ENCODE measurements around the gene FTO. TPM values are rescaled to one million over a fixed set of nuclear protein-coding genes. Genes with fewer than 3 reads are reported as not detected.

Gene FTO
- total RNA-seq, 1 experiment from 2014 or later, result 78.3 TPM

GRCh38 chr16:53968896-53969295 is 264.9 kb downstream of the FTO start:
- ChIA-PET CTCF (no interaction called here), POLR2A (no interaction called here)
- H3K9me3 Mint-ChIP-seq (ENCODE audit: unreplicated experiment), result no peaks in the 10 kb centered on the region
- intact Hi-C loops (cut with micrococcal nuclease; ENCODE audit: unreplicated experiment), result no loop called here
- Histone ChIP-seq H3K36me3 (ENCODE audit: control insufficient read depth, insufficient read depth, low read length) (no peaks in the 10 kb centered on the region), H3K27me3 (replicated peaks; ENCODE audit: control insufficient read depth, insufficient read depth, low read length) (no peaks in the 10 kb centered on the region), H3K4me1 (no peaks in the 10 kb centered on the region; the same call in 1 of the 2 replicates), H3K4me3 (ENCODE audit: low read depth, low read length) (no peak overlapping the region), H3K9me3 (no peaks in the 10 kb centered on the region)
- H3K27ac Mint-ChIP-seq (ENCODE audit: unreplicated experiment), result no peak overlapping the region
- no peak for TF ChIP-seq CTCF (IDR thresholded peaks at IDR 0.05; ENCODE audit: insufficient read depth in 1 of 2, low read depth in 1 of 2, low read length in 1 of 2, severe bottlenecking in 1 of 2, unreplicated experiment in 1 of 2)
- no peaks in the 10 kb centered on the region for H3K27me3 Mint-ChIP-seq (ENCODE audit: insufficient read depth, unreplicated experiment)
- H3K4me1 Mint-ChIP-seq (ENCODE audit: low read depth, unreplicated experiment), result peaks cover 17% of the 10 kb centered on the region
- BruUV-seq (replicated peaks), result no TSS peak
- no peak overlapping the region for H3K4me3 Mint-ChIP-seq (ENCODE audit: unreplicated experiment)
- no peak for DNase-seq
- H3K36me3 Mint-ChIP-seq (ENCODE audit: insufficient read depth, unreplicated experiment), result no peaks in the 10 kb centered on the region

- Mint-ChIP-seq H3K9me3 (ENCODE audit: unreplicated experiment) (no peaks in the 10 kb centered on the region), H3K27me3 (ENCODE audit: insufficient read depth, unreplicated experiment) (no peaks in the 10 kb centered on the region), H3K36me3 (ENCODE audit: insufficient read depth, unreplicated experiment) (no peaks in the 10 kb centered on the region), H3K27ac (ENCODE audit: unreplicated experiment) (no peak overlapping the region), H3K4me1 (ENCODE audit: low read depth, unreplicated experiment) (peaks cover 25% of the 10 kb centered on the region), H3K4me3 (ENCODE audit: unreplicated experiment) (no peak overlapping the region)
- POLR2A ChIA-PET, result no interaction called here
- DNase-seq, result no peak
- BruUV-seq (replicated peaks), result no TSS peak
- H3K4me1 ChIP-seq, result no peaks in the 10 kb centered on the region; the same call in 1 of the 2 replicates
- TF ChIP-seq CTCF (IDR thresholded peaks at IDR 0.05; ENCODE audit: insufficient read depth in 1 of 2, low read depth in 1 of 2, low read length in 1 of 2, severe bottlenecking in 1 of 2, unreplicated experiment in 1 of 2), result no peak
- H3K4me3 ChIP-seq (ENCODE audit: low read depth, low read length), result no peak overlapping the region
- no peaks in the 10 kb centered on the region for H3K36me3 ChIP-seq (ENCODE audit: control insufficient read depth, insufficient read depth, low read length)
- CTCF ChIA-PET, result no interaction called here
- H3K9me3 ChIP-seq, result no peaks in the 10 kb centered on the region
- H3K27me3 ChIP-seq (replicated peaks; ENCODE audit: control insufficient read depth, insufficient read depth, low read length), result no peaks in the 10 kb centered on the region
- intact Hi-C loops (cut with micrococcal nuclease; ENCODE audit: unreplicated experiment), result no loop called here
These were observed 267.7 kb downstream of the FTO start for GRCh38 chr16:53971616-53972015.

- H3K27me3 ChIP-seq (replicated peaks; ENCODE audit: control insufficient read depth, insufficient read depth, low read length), result no peaks in the 10 kb centered on the region
- no peak overlapping the region for H3K27ac Mint-ChIP-seq (ENCODE audit: unreplicated experiment)
- H3K4me1 ChIP-seq, result peaks cover 5% of the 10 kb centered on the region
- TF ChIP-seq CTCF (IDR thresholded peaks at IDR 0.05; ENCODE audit: insufficient read depth in 1 of 2, low read depth in 1 of 2, low read length in 1 of 2, severe bottlenecking in 1 of 2, unreplicated experiment in 1 of 2), result no peak
- H3K4me3 Mint-ChIP-seq (ENCODE audit: unreplicated experiment), result no peak overlapping the region
- H3K36me3 ChIP-seq (ENCODE audit: control insufficient read depth, insufficient read depth, low read length), result no peaks in the 10 kb centered on the region
- H3K27me3 Mint-ChIP-seq (ENCODE audit: insufficient read depth, unreplicated experiment), result no peaks in the 10 kb centered on the region
- CTCF ChIA-PET, result no interaction called here
- POLR2A ChIA-PET, result no interaction called here
- no peaks in the 10 kb centered on the region for H3K36me3 Mint-ChIP-seq (ENCODE audit: insufficient read depth, unreplicated experiment)
- BruUV-seq (replicated peaks), result no TSS peak
- intact Hi-C loops (cut with micrococcal nuclease; ENCODE audit: unreplicated experiment), result no loop called here
- peaks cover 25% of the 10 kb centered on the region for H3K4me1 Mint-ChIP-seq (ENCODE audit: low read depth, unreplicated experiment)
- H3K9me3 ChIP-seq, result no peaks in the 10 kb centered on the region
- H3K4me3 ChIP-seq (ENCODE audit: low read depth, low read length), result no peak overlapping the region
- DNase-seq, result no peak
- H3K9me3 Mint-ChIP-seq (ENCODE audit: unreplicated experiment), result no peaks in the 10 kb centered on the region
These were observed 269.1 kb downstream of the FTO start for GRCh38 chr16:53973021-53973420.
